BJ (cell line): ENCODE results near the gene MYO7B. TPM values are rescaled to one million over a fixed set of nuclear protein-coding genes. Genes with fewer than 3 reads are reported as not detected.

Experiments used
- CTCF ChIA-PET: fragments of 350-600 bp; formaldehyde crosslinking; extraction: SDS; loops from one replicate; lab custom pipeline; 2021; ENCODE audit warnings: antibody characterized with exemption, inconsistent platforms; lab: Yijun Ruan, JAX
- POLR2A ChIA-PET: fragments of 300-600 bp; sonication (Branson Sonifier 250); formaldehyde crosslinking; extraction: SDS; loops from one replicate; lab custom pipeline; 2021; ENCODE audit warnings: antibody characterized with exemption; lab: Charles Lee
- DNase-seq: peaks from one replicate; pipeline ENCODE4 v3.0.0-alpha.2; 2011; ENCODE audit warnings: low read depth
- H3K27me3 ChIP-seq: 2 replicates; pipeline ENCODE4 v1.6.0; 2011; ENCODE audit warnings: low read length; ENCODE audit not compliant: control insufficient read depth, insufficient read depth
- H3K36me3 ChIP-seq: 2 replicates; pipeline ENCODE4 v1.5.1; 2011; ENCODE audit warnings: low read length; ENCODE audit not compliant: control insufficient read depth, insufficient read depth
- H3K4me3 ChIP-seq: 2 replicates; pipeline ENCODE4 v1.5.1; 2011; ENCODE audit warnings: low read depth, mild to moderate bottlenecking, control low read depth, low read length
- CTCF ChIP-seq: IDR thresholded peaks from 2 replicates; pipeline ENCODE4 v1.5.1; 2011; ENCODE audit warnings: low read depth, mild to moderate bottlenecking, control low read depth, inconsistent platforms, low read length, moderate library complexity; ENCODE audit not compliant: insufficient read depth
- polyA plus RNA-seq: library from polyadenylated mRNA; depleted of rRNA; stranded (reverse); fragments of >200 nt; gene quantifications from 2 replicates; pipeline ENCODE4 v1.2.3, GENCODE V29; 2011

MYO7B gene
- polyA plus RNA-seq, 1 experiment = 0.36 TPM

- no peak overlapping the region for H3K4me3 ChIP-seq
- POLR2A ChIA-PET = no interaction called here
- no peaks in the 10 kb centered on the region for H3K36me3 ChIP-seq
- no peak for TF ChIP-seq CTCF
- H3K27me3 ChIP-seq = no peaks in the 10 kb centered on the region
- no peak for DNase-seq
- CTCF ChIA-PET = interaction anchor here (7.1 kb wide), 1 partner anchor 18 kb away, joined by 37 read pairs; no protein-coding TSS in a partner anchor
These were observed 73.7 kb downstream of the MYO7B start for GRCh38 chr2:127609031-127609751.

GRCh38 chr2:127609818-127610217, 74.3 kb downstream of the MYO7B start:
- POLR2A ChIA-PET = no interaction called here
- no peaks in the 10 kb centered on the region for H3K36me3 ChIP-seq
- no peak overlapping the region for H3K4me3 ChIP-seq
- no peak for DNase-seq
- no peaks in the 10 kb centered on the region for H3K27me3 ChIP-seq
- TF ChIP-seq CTCF = no peak
- CTCF ChIA-PET = interaction anchor here (7.1 kb wide), 1 partner anchor 18 kb away, joined by 37 read pairs; no protein-coding TSS in a partner anchor

- no peak overlapping the region for H3K4me3 ChIP-seq
- ChIA-PET POLR2A (no interaction called here), CTCF (interaction anchor here (0.9 to 7.1 kb wide), 3 partner anchors 12 to 40 kb away, joined by 4 to 37 read pairs (median 6); no protein-coding TSS in a partner anchor)
- no peaks in the 10 kb centered on the region for H3K27me3 ChIP-seq
- no peak for DNase-seq
- no peak for TF ChIP-seq CTCF
- H3K36me3 ChIP-seq = no peaks in the 10 kb centered on the region
These were observed 75.1 kb downstream of the MYO7B start for GRCh38 chr2:127610561-127610960.

- no peak for DNase-seq
- CTCF ChIA-PET = interaction anchor here (0.9 to 2.0 kb wide), 3 partner anchors 13 to 39 kb away, joined by 4 to 6 read pairs (median 4); no protein-coding TSS in a partner anchor
- TF ChIP-seq CTCF = no peak
- no peaks in the 10 kb centered on the region for H3K36me3 ChIP-seq
- no peak overlapping the region for H3K4me3 ChIP-seq
- POLR2A ChIA-PET = no interaction called here
- no peaks in the 10 kb centered on the region for H3K27me3 ChIP-seq
These were observed 75.8 kb downstream of the MYO7B start for GRCh38 chr2:127611076-127611925.
